H1 (cell line): ENCODE measurements around the gene SAMD9L. TPM values are rescaled to one million over a fixed set of nuclear protein-coding genes. Genes with fewer than 3 reads are reported as not detected.

Source experiments
- CTCF ChIA-PET: fragments of 300-600 bp; sonication (Branson Sonifier 250); formaldehyde crosslinking; loops from one replicate; lab custom pipeline; 2021; ENCODE audit not compliant: partially characterized antibody; lab: Charles Lee
- POLR2A ChIA-PET: fragments of 300-600 bp; sonication (Branson Sonifier 250); formaldehyde crosslinking; loops from one replicate; lab custom pipeline; 2021; ENCODE audit warnings: inconsistent platforms; ENCODE audit not compliant: partially characterized antibody; lab: Charles Lee
- DNase-seq, 2 experiments: peaks; one replicate each; pipeline versions ENCODE4 v3.0.0 to v3.0.0-alpha.2; 2010 to 2022; ENCODE audit warnings: low spot score in 2 of 2, low read depth in 1 of 2, mixed read lengths in 1 of 2
- FAIRE-seq: peaks from 2 replicates; lab custom pipeline; 2011; peaks lifted over from hg19 to GRCh38; lab: Jason Lieb, UNC
- H2AFZ ChIP-seq: 2 replicates; pipeline ENCODE4 v1.8.1; 2012; ENCODE audit warnings: low read length, inconsistent platforms
- H2AK5ac ChIP-seq: 2 replicates; pipeline ENCODE4 v1.6.1; 2013; ENCODE audit warnings: low read depth, low read length
- H2BK120ac ChIP-seq: replicated peaks from 2 replicates; pipeline ENCODE3; 2013; ENCODE audit warnings: low read depth, low read length, inconsistent platforms
- H2BK12ac ChIP-seq: 2 replicates; pipeline ENCODE4 v1.6.1; 2013; ENCODE audit warnings: low read depth, low read length
- H2BK15ac ChIP-seq: 2 replicates; pipeline ENCODE4 v1.6.1; 2013; ENCODE audit warnings: low read length
- H2BK20ac ChIP-seq: 2 replicates; pipeline ENCODE4 v1.6.1; 2013; ENCODE audit warnings: low read length
- H2BK5ac ChIP-seq: 2 replicates; pipeline ENCODE4 v1.6.1; 2013; ENCODE audit warnings: low read depth, low read length
- H3K14ac ChIP-seq: 2 replicates; pipeline ENCODE4 v1.6.1; 2013; ENCODE audit warnings: inconsistent platforms; ENCODE audit not compliant: insufficient read length
- H3K18ac ChIP-seq: 2 replicates; pipeline ENCODE4 v1.6.1; 2013; ENCODE audit warnings: low read length; ENCODE audit errors: extremely low read depth
- H3K23ac ChIP-seq: 2 replicates; pipeline ENCODE4 v1.6.1; 2013; ENCODE audit warnings: inconsistent platforms; ENCODE audit not compliant: insufficient read length
- H3K23me2 ChIP-seq: 2 replicates; pipeline ENCODE4 v1.6.1; 2013; ENCODE audit warnings: low read depth, low read length
- H3K27ac ChIP-seq: 2 replicates; pipeline ENCODE4 v1.6.1; 2011; ENCODE audit warnings: low read depth, low read length, inconsistent platforms
- H3K27me3 ChIP-seq, 4 experiments: replicated peaks in 1 of 4; 1 replicate in 1 of 4; 2 replicates in 3 of 4; pipeline versions ENCODE4 v1.6.1 to v1.8.1; 2011 to 2013; ENCODE audit warnings: low read length in 3 of 4, mild to moderate bottlenecking in 3 of 4, inconsistent platforms in 2 of 4, mixed read lengths in 2 of 4, moderate library complexity in 1 of 4; ENCODE audit not compliant: control insufficient read depth in 3 of 4, insufficient read depth in 3 of 4; ENCODE audit errors: extremely low read depth in 1 of 4
- H3K36me3 ChIP-seq, 4 experiments: 2 replicates each; pipeline versions ENCODE4 v1.6.1 to v1.8.1; 2011 to 2013; ENCODE audit warnings: mild to moderate bottlenecking in 4 of 4, low read length in 3 of 4, moderate library complexity in 2 of 4, control low read depth in 1 of 4, inconsistent platforms in 1 of 4; ENCODE audit not compliant: insufficient read depth in 4 of 4, control insufficient read depth in 2 of 4
- H3K4ac ChIP-seq: replicated peaks from 2 replicates; pipeline ENCODE3; 2013; ENCODE audit warnings: low read length, low read depth, mixed read lengths, inconsistent platforms; ENCODE audit not compliant: insufficient read length
- H3K4me1 ChIP-seq, 4 experiments: replicated peaks in 1 of 4; 1 replicate in 1 of 4; 2 replicates in 3 of 4; pipeline versions ENCODE4 v1.6.1 to v1.8.1; 2011 to 2013; ENCODE audit warnings: low read length in 3 of 4, inconsistent platforms in 2 of 4, mixed read lengths in 1 of 4; ENCODE audit not compliant: insufficient read depth in 4 of 4, control insufficient read depth in 3 of 4
- H3K4me2 ChIP-seq, 2 experiments: 2 replicates each; pipeline versions ENCODE4 v1.6.1 to v1.8.1; 2011 to 2013; ENCODE audit warnings: low read depth in 2 of 2, low read length in 2 of 2, control low read depth in 1 of 2, inconsistent platforms in 1 of 2, mild to moderate bottlenecking in 1 of 2; ENCODE audit not compliant: insufficient read depth in 1 of 2
- H3K4me3 ChIP-seq, 4 experiments: fragments of 200-600, 300-600 bp in 1 of 4; sonication (generic), shearing (Covaris generic), sonication (Bioruptor Twin) in 1 of 4; 2 replicates each; pipeline versions ENCODE4 v1.5.1 to v1.8.1; 2011 to 2016; ENCODE audit warnings: low read length in 4 of 4, low read depth in 3 of 4, control low read depth in 2 of 4, inconsistent platforms in 2 of 4, mild to moderate bottlenecking in 2 of 4, mixed read lengths in 1 of 4, moderate library complexity in 1 of 4; ENCODE audit not compliant: insufficient read depth in 2 of 4; ENCODE audit errors: extremely low read depth in 1 of 4
- H3K56ac ChIP-seq: replicated peaks from 2 replicates; pipeline ENCODE3; 2013; ENCODE audit warnings: low read depth, mild to moderate bottlenecking, mixed read lengths, low read length, inconsistent platforms; ENCODE audit not compliant: insufficient read length
- H3K79me1 ChIP-seq: 2 replicates; pipeline ENCODE4 v1.6.1; 2013; ENCODE audit warnings: low read depth, low read length, control low read depth
- H3K79me2 ChIP-seq, 2 experiments: 2 replicates each; pipeline versions ENCODE4 v1.6.1 to v1.8.1; 2012 to 2013; ENCODE audit warnings: low read length in 2 of 2, mild to moderate bottlenecking in 2 of 2, inconsistent platforms in 1 of 2; ENCODE audit not compliant: insufficient read depth in 2 of 2, control insufficient read depth in 1 of 2
- H3K9ac ChIP-seq, 4 experiments: replicated peaks in 1 of 4; 1 replicate in 1 of 4; 2 replicates in 3 of 4; pipeline versions ENCODE4 v1.6.1 to v1.8.1; 2011 to 2013; ENCODE audit warnings: low read depth in 3 of 4, low read length in 3 of 4, control low read depth in 2 of 4, mild to moderate bottlenecking in 2 of 4, moderate library complexity in 2 of 4, inconsistent platforms in 1 of 4; ENCODE audit errors: extremely low read depth in 1 of 4
- H3K9me3 ChIP-seq, 2 experiments: 2 replicates each; pipeline versions ENCODE4 v1.6.1 to v1.8.1; 2012 to 2013; ENCODE audit warnings: mild to moderate bottlenecking in 2 of 2, moderate library complexity in 2 of 2, control low read depth in 1 of 2, inconsistent platforms in 1 of 2, low read depth in 1 of 2, low read length in 1 of 2, mixed read lengths in 1 of 2; ENCODE audit not compliant: insufficient read depth in 2 of 2
- H4K20me1 ChIP-seq, 2 experiments: replicated peaks in 1 of 2; 2 replicates each; pipeline versions ENCODE3 to v1.8.1; 2011 to 2013; ENCODE audit warnings: inconsistent platforms in 2 of 2, low read length in 2 of 2, mild to moderate bottlenecking in 1 of 2; ENCODE audit not compliant: insufficient read depth in 2 of 2, control insufficient read depth in 1 of 2
- H4K5ac ChIP-seq: 2 replicates; pipeline ENCODE4 v1.6.1; 2013; ENCODE audit warnings: low read length, low read depth, mixed read lengths, inconsistent platforms; ENCODE audit not compliant: insufficient read length
- H4K8ac ChIP-seq: 2 replicates; pipeline ENCODE4 v1.8.0; 2013; ENCODE audit warnings: mild to moderate bottlenecking, moderate library complexity, low read length, inconsistent platforms; ENCODE audit not compliant: insufficient read depth; ENCODE audit errors: extremely low read depth
- H4K91ac ChIP-seq: replicated peaks from 2 replicates; pipeline ENCODE3; 2013; ENCODE audit warnings: low read length, mixed read lengths, inconsistent platforms; ENCODE audit not compliant: insufficient read length
- CTCF ChIP-seq, 3 experiments: IDR thresholded peaks; 1 replicate in 2 of 3; 2 replicates in 1 of 3; pipeline versions ENCODE4 v1.5.1 to v1.6.1; 2011; ENCODE audit warnings: low read length in 3 of 3, mild to moderate bottlenecking in 3 of 3, inconsistent platforms in 2 of 3, low read depth in 1 of 3, moderate library complexity in 1 of 3; ENCODE audit not compliant: insufficient read depth in 1 of 3; ENCODE audit errors: control extremely low read depth in 1 of 3
- RAD21 ChIP-seq, 2 experiments: IDR thresholded peaks in 1 of 2; conservative IDR thresholded peaks in 1 of 2; 2 replicates each; pipeline ENCODE4 v1.6.1; 2011; ENCODE audit warnings: low read depth in 2 of 2, low read length in 2 of 2, improper control_type of control experiment in 1 of 2, inconsistent platforms in 1 of 2, mild to moderate bottlenecking in 1 of 2, moderate library complexity in 1 of 2
- WGBS, 2 experiments: shearing (Covaris generic) in 1 of 2; methylation state at CpG; one replicate each; pipeline versions ENCODE4 v1.1.6 to v1.1.7; 2013 to 2015; ENCODE audit warnings: low lambda C conversion rate in 2 of 2, mixed read lengths in 2 of 2, inconsistent platforms in 1 of 2, low coverage in 1 of 2, missing lambda C conversion rate in 1 of 2; ENCODE audit not compliant: insufficient replicate concordance in 2 of 2, insufficient coverage in 1 of 2, insufficient read length in 1 of 2; ENCODE audit errors: extremely low coverage in 1 of 2, missing lambda C conversion rate in 1 of 2; 5-methylcytosine and 5-hydroxymethylcytosine counted together
- polyA plus RNA-seq, 7 experiments: library from polyadenylated mRNA; depleted of rRNA in 3 of 7; stranded (reverse) in 5 of 7; unstranded in 2 of 7; fragments of >200 nt in 5 of 7; fragments of 200-250 nt in 2 of 7; gene quantifications; 1 replicate in 5 of 7; 2 replicates in 1 of 7; 4 replicates in 1 of 7; pipeline versions ENCODE4 v1.2.1 to v1.2.3, GENCODE V29; 2011 to 2013; ENCODE audit warnings: missing spikeins in 2 of 7, mixed read lengths in 2 of 7
- total RNA-seq: library from RNA; stranded (reverse); fragmentation: NEBNext Ultra II Directional; extraction: Animal tissue kit (Norgen Biotek cat#: 25700); gene quantifications from 2 replicates; pipeline ENCODE4 v1.2.1, GENCODE V29; 2021

Gene SAMD9L
- total and polyA plus RNA-seq, 2 of the 8 experiments (the other 6 are each of a cell fraction or from before 2014, with no cell fraction given): not detected

- Histone ChIP-seq H4K8ac (no peak overlapping the region), H2BK15ac (no peak overlapping the region), H3K36me3 (no peaks in the 10 kb centered on the region), H3K56ac (no peak overlapping the region), H3K27ac (no peak overlapping the region), H2BK12ac (no peak overlapping the region), H3K27me3 (no peaks in the 10 kb centered on the region), H3K4me2 (no peak overlapping the region), H3K79me1 (no peaks in the 10 kb centered on the region), H4K20me1 (no peaks in the 10 kb centered on the region), H3K18ac (no peak overlapping the region), H3K23ac (no peak overlapping the region), H4K5ac (no peak overlapping the region), H3K23me2 (no peaks in the 10 kb centered on the region), H3K9me3 (no peaks in the 10 kb centered on the region; a peak in 1 of 4 replicates), H3K79me2 (no peaks in the 10 kb centered on the region), H4K91ac (no peak overlapping the region), H2AFZ (no peak overlapping the region), H2BK120ac (no peak overlapping the region), H3K4me1 (no peaks in the 10 kb centered on the region; a peak in 1 of 7 replicates), H3K14ac (no peak overlapping the region), H2BK20ac (no peak overlapping the region), H3K4me3 (no peak overlapping the region), H2BK5ac (no peak overlapping the region), H2AK5ac (no peak overlapping the region), H3K9ac (no peak overlapping the region), H3K4ac (no peak overlapping the region)
- TF ChIP-seq CTCF (IDR thresholded peaks at IDR 0.05; ENCODE audit: control extremely low read depth in 1 of 3, insufficient read depth in 1 of 3, low read depth in 1 of 3, low read length in 3 of 3) (no peak), RAD21 (IDR thresholded peaks at IDR 0.05 in 1 of 2, conservative IDR thresholded peaks at IDR 0.05 in 1 of 2; ENCODE audit: low read depth in 2 of 2, low read length in 2 of 2) (peak; percentile 35 to 39)
- ChIA-PET CTCF (interaction anchor here (0.8 to 2.8 kb wide), 3 partner anchors 50 to 569 kb away, joined by 3 to 24 read pairs (median 3); partner anchors contain the start of gene HEPACAM2), POLR2A (no interaction called here)
- WGBS, 2 experiments: 65% methylated on average over 3 of the region's 3 CpGs; no CpG with 5 or more reads in 1 of the 2 experiments
- no peak for FAIRE-seq
- no peak for DNase-seq
Measured at GRCh38 chr7:93178213-93178612, 30.0 kb upstream of the SAMD9L start.
